HG03565 (cell line): ENCODE results near the gene GNAS-AS1.

Source experiments
- ATAC-seq: cut with Tn5 transposase; IDR thresholded peaks from one replicate; pipeline ENCODE4 v1.9.1; 2021; ENCODE audit warnings: mild to moderate bottlenecking, moderate library complexity; ENCODE audit not compliant: unreplicated experiment

Gene GNAS-AS1

GRCh38 chr20:58811334-58811733 lies 39.4 kb downstream of the GNAS-AS1 start:
- no peak for ATAC-seq

DNA sequence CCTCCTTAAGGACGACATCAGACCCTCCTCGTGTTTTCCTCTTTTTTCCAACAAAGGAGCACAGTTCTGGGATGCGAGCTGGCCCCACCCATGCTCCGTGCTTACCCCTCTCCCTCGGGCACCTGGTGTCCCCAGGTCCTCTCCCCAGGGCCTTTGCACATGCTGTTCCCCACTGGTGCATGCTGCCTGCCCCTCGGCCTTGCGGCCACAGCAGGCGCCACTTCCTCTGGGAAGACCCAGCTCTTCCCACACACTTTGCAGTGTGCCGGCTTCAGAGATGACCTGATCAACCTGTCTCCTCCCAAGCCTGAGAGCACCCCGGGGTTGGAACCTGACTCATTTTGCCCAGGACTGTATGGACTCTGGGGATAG lies 39.8 kb downstream of the GNAS-AS1 start:
- no peak for ATAC-seq

- ATAC-seq = no peak
Measured at GRCh38 chr20:58810116-58810878, 40.4 kb downstream of the GNAS-AS1 start.

GRCh38 chr20:58808271-58809046 lies 42.2 kb downstream of the GNAS-AS1 start:
- ATAC-seq = no peak

DNA sequence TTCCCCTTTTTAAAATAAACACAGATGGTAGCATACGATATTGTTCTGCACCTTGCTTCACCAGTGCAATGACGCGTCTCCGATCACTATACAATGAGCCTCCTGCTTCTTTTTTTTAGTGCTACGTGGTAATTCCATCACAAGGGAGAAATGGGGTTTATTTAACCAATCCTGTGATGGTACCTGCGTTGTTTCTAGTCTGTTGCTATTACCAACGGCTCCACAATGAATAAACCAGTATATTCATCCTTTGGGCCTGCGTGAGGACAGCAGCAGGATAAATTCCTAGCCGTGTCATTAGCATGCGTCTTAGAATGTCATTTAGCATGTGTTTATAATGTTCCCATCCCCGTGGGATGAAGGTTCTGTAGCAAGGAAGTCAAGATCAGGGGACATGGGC lies 42.9 kb downstream of the GNAS-AS1 start:
- ATAC-seq = no peak

GRCh38 chr20:58803533-58803932 lies 47.2 kb downstream of the GNAS-AS1 start:
- no peak for ATAC-seq

GRCh38 chr20:58802061-58802460 lies 48.6 kb downstream of the GNAS-AS1 start:
- no peak for ATAC-seq

- ATAC-seq = no peak
Measured at GRCh38 chr20:58800134-58800871, 50.4 kb downstream of the GNAS-AS1 start.

GRCh38 chr20:58797371-58798338 lies 53.0 kb downstream of the GNAS-AS1 start:
- ATAC-seq = no peak

- ATAC-seq = no peak
Measured at GRCh38 chr20:58795923-58796245, 54.8 kb downstream of the GNAS-AS1 start.

- ATAC-seq = no peak
Measured at GRCh38 chr20:58795181-58795922, 55.4 kb downstream of the GNAS-AS1 start.

- ATAC-seq = no peak
Measured at GRCh38 chr20:58794510-58795180, 56.1 kb downstream of the GNAS-AS1 start.

GRCh38 chr20:58793512-58794420 lies 56.9 kb downstream of the GNAS-AS1 start:
- no peak for ATAC-seq

DNA sequence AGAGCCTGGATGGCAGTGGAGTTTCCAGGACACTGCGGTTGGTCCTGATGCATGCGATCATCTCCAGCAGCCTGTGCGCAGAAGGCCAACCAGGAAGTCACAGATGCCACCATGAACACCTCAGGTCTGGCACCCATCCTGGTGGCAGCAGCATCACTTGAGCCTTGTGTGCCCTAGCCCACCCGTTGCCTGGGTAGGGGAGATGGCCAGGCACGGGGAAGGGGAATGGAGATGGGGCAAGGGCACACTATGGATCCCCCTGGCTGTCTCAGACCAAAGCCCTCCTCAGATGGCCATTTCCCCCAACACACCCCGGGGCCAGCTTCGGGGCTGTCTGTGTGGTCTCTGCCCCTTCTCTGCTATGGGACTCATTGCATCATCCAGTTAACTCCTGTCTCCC lies 58.3 kb downstream of the GNAS-AS1 start:
- no peak for ATAC-seq

DNA sequence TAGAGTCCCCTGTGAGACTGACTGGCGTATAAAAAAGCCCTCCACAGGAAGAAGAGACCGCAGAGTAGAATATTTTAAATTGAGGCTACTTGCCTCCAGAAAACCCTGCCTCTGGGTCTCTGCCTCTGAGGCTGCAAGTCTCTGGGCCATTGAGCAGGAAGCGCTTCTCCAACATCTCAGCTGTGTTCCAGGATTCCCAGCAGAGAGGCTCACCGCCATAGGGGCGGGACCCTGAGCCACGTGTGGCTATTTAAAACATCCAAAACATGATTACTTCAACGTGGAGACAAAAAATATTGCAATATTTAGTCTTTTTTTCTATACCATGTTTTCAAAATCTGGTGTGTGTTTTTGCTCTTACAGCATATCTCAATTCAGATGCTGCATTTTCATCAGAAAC lies 59.4 kb downstream of the GNAS-AS1 start:
- no peak for ATAC-seq

GRCh38 chr20:58790454-58790853 lies 60.2 kb downstream of the GNAS-AS1 start:
- ATAC-seq = no peak

GRCh38 chr20:58788896-58789544 lies 61.7 kb downstream of the GNAS-AS1 start:
- ATAC-seq = no peak
